NCI-H446 (cell line): ENCODE data around the gene GCNT1.

ENCODE experiments used
- DNase-seq, 2 experiments: peaks; one replicate each; lab custom pipeline; 2025; lab: John Stamatoyannopoulos, UW

Gene GCNT1

DNA sequence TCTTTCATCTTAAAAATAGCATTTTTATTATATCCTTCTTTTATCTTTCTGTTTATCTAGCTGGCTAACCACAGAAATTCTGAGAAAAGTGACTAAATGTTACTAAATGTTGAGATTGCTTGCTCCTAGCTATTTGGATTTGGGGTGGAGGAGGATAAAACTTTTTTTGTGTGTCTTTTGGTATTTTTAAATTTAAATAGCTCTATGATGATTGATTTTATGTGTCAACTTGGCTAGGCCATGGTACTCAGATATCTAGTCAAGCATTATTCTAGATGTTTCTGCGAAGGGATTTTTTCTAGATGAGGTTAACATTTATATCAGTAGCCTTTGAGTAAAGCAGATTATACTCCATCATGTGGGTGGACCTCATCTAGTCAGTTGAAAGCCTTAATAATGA, 75.0 kb downstream of the GCNT1 start:
- DNase-seq: no peak

DNA sequence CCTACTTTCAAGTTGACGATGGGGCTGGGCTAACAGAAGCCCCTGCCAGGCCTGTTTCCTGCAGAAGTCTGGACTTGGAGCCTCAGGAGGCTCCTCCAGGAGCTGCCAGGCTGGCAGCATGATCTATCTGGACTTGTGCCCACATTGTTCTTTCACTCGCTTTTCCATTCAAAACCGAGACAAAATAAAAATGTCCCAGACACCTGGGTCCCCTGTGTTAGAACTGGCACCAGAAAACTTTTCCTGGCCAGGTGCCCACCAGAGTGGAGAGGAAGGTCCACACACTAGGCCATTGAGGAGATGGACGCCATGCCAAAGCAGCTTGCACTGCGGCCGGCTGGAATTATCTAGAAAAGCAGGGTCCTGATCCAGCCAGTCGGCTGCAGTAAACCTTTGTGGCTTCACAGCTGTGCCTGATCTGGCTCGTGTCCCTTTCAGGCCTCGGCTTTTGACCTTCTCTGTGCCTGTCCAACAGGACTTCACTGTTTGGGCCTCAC, 78.2 kb downstream of the GCNT1 start:
- DNase-seq: peak in 1 of 2 experiments; percentile 25

DNA sequence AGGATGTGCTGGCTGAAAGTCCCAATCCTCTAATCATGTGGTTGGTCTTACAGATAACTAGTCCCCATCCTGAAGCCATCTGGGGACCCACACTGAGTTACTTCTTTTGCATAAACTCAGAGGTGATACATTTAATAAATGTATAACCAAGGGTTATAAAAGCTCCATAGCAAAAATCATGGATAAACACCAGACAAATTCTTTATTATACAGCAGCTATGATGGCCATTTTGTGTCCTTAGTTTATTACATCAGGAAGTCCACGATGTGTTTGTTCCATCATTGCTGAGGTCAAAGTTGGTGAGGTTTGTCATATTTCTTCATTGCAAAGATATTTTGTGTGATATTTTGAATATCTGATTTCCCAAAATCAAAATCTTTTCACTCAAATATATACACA, 80.2 kb downstream of the GCNT1 start:
- DNase-seq: no peak

- peak in 1 of 2 experiments; percentile 28 for DNase-seq
Observed at GRCh38 chr9:76542360-76542759, 83.4 kb downstream of the GCNT1 start.

DNA sequence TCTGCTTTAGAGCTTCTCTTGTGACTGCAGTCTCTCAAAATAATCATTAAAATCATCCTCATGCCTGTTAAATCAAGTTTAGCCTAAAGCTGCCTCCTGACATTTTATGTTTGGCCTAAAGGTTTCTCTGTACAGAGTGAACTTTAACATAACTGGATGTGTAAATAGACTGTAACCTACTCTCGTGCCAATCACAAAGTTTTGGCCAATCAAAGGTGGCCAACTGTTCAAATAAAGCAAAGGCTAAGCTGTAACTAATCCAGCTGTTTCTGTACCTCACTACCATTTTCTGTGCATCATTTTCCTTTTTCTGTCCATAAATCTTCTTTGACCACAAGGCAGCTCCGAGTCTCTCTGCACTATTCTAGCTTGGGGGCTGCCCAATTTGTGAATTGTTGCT, 86.2 kb downstream of the GCNT1 start:
- no peak for DNase-seq

GRCh38 chr9:76552181-76552580, 93.2 kb downstream of the GCNT1 start:
- no peak for DNase-seq

DNA sequence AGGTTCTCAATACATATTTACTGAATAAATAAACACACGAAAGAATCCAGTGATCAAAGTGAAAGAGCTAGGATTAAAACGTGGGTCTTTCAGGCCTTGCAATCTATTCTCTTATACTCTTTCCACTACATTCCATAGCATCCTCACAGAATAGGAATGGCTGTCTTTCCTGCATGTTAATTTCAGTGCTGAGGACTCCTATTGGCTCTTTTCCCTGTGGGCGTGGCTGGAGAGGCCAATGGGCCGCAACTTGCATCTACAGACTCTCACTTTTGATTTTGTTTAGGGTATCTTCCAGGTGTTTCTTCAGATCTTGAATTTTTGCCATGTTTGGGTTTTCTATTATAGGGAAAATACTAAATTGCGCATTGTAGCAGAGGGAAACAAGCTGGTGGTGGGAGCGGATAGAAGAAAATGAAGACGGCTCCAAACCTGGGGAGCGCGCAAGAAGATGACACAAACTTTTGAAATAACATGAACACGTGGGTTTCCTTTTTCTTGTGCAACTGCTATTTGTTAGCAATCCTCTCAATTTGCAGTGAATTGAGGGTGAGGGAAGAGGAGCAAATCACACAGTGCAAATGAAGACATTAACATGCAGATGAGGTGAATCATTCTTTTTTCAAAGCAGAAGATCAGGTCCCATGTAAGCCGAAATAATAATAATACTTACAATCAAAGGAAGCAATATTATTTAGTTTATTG, 93.9 kb downstream of the GCNT1 start:
- no peak for DNase-seq

DNA sequence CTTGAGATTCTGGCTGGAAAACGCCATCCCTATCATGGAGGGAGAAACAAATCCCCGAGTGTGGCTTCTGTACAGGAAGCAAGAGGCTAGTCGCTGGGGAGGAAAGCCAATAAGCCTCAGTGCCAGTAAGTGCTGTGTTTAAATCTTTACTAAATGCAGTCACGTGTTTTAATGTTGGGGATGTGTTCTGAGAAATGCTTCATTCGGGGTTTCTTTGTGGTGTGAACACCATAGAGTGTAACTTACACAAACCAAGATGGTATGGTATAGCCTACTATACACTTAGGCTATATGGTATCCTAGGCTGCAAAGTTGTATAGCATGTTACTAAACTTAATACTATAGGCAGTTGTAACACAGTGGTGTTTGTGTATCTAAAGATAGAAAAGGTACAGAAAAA, 94.7 kb downstream of the GCNT1 start:
- no peak for DNase-seq
